ENCODE results near the gene AOPEP. TPM values are rescaled to one million over a fixed set of nuclear protein-coding genes. Genes with fewer than 3 reads are reported as not detected.
A peak's percentile ranks its signal among the peaks of the same experiment; 100 is the strongest.

The AOPEP gene
- total and polyA plus RNA-seq, 2 of the 13 experiments (the other 11 are each of a cell fraction or from before 2014, with no cell fraction given): 22.2 to 41.6 TPM

DNA sequence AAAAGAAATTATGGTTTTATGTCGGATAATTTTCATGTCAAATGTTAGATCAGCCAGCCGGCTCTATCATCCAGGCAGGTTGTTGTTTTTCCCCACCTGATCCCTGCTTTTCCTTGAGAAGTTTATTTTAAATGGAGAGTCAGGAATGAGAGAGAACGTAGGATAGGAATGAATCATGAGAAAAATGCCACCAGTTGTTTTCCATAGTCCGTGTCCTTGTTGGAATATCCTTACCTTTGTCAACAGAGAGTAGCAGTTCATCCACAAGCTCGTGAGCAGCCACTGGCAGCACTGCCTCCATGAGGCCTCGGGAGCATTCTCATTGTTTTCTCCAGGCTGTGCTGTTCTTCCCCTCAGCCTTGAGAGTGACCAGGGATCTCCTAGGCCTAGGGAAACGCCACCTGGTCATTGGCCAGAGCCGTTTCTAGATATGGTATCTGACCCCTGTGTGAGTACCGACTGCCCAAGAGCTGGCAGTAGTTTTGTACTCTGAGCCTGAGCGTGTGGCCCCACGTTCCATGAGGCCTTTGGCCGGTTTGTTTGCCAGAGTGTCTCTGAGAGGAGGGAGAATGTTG is 297.7 kb downstream of the AOPEP start (continued):
- TF ChIP-seq NCOA1 (CRISPR knock-in tag; IDR thresholded peaks at IDR 0.05) (no peak), ZNF296 (CRISPR knock-in tag; conservative IDR thresholded peaks at IDR 0.05) (no peak), SIX1 (CRISPR knock-in tag; IDR thresholded peaks at IDR 0.05; ENCODE audit: borderline replicate concordance) (peak; percentile 43; the same call in 1 of the 2 replicates), FLYWCH1 (CRISPR knock-in tag; IDR thresholded peaks at IDR 0.05) (no peak), NKX3-1 (CRISPR knock-in tag; IDR thresholded peaks at IDR 0.05) (no peak), ZC3H4 (CRISPR knock-in tag; IDR thresholded peaks at IDR 0.05; ENCODE audit: borderline replicate concordance) (no peak), SP1 (IDR thresholded peaks at IDR 0.05) (no peak), SP1 (CRISPR knock-in tag; IDR thresholded peaks at IDR 0.05) (no peak), ZNF768 (CRISPR knock-in tag; IDR thresholded peaks at IDR 0.05) (no peak), TCF7L2 (IDR thresholded peaks at IDR 0.05; ENCODE audit: low read depth, low read length) (no peak), ZNF605 (CRISPR knock-in tag; IDR thresholded peaks at IDR 0.05) (peak; percentile 54; the same call in 1 of the 2 replicates), ZNF441 (CRISPR knock-in tag; IDR thresholded peaks at IDR 0.05; ENCODE audit: borderline replicate concordance) (0 out of 2 replicates have a peak, but pooled peaks have one; percentile 43), HMG20B (CRISPR knock-in tag; conservative IDR thresholded peaks at IDR 0.05) (0 out of 2 replicates have a peak, but pooled peaks have one; percentile 26), ZSCAN9 (CRISPR knock-in tag; IDR thresholded peaks at IDR 0.05; ENCODE audit: borderline replicate concordance) (no peak), ARNT2 (CRISPR knock-in tag; IDR thresholded peaks at IDR 0.05; ENCODE audit: low read depth) (no peak), CHD2 (IDR thresholded peaks at IDR 0.05; ENCODE audit: low read depth, low read length) (no peak), RORA (CRISPR knock-in tag; IDR thresholded peaks at IDR 0.05) (no peak), TGIF2 (CRISPR knock-in tag; IDR thresholded peaks at IDR 0.05) (no peak), ARNT (IDR thresholded peaks at IDR 0.05) (no peak), ZNF619 (CRISPR knock-in tag; IDR thresholded peaks at IDR 0.05) (no peak), KMT2A (CRISPR knock-in tag; IDR thresholded peaks at IDR 0.05) (peak; percentile 63; the same call in 1 of the 2 replicates), ZNF562 (CRISPR knock-in tag; IDR thresholded peaks at IDR 0.05; ENCODE audit: borderline replicate concordance) (no peak), ZNF713 (CRISPR knock-in tag; IDR thresholded peaks at IDR 0.05) (no peak)
- TF ChIP-seq, protein P1, sequence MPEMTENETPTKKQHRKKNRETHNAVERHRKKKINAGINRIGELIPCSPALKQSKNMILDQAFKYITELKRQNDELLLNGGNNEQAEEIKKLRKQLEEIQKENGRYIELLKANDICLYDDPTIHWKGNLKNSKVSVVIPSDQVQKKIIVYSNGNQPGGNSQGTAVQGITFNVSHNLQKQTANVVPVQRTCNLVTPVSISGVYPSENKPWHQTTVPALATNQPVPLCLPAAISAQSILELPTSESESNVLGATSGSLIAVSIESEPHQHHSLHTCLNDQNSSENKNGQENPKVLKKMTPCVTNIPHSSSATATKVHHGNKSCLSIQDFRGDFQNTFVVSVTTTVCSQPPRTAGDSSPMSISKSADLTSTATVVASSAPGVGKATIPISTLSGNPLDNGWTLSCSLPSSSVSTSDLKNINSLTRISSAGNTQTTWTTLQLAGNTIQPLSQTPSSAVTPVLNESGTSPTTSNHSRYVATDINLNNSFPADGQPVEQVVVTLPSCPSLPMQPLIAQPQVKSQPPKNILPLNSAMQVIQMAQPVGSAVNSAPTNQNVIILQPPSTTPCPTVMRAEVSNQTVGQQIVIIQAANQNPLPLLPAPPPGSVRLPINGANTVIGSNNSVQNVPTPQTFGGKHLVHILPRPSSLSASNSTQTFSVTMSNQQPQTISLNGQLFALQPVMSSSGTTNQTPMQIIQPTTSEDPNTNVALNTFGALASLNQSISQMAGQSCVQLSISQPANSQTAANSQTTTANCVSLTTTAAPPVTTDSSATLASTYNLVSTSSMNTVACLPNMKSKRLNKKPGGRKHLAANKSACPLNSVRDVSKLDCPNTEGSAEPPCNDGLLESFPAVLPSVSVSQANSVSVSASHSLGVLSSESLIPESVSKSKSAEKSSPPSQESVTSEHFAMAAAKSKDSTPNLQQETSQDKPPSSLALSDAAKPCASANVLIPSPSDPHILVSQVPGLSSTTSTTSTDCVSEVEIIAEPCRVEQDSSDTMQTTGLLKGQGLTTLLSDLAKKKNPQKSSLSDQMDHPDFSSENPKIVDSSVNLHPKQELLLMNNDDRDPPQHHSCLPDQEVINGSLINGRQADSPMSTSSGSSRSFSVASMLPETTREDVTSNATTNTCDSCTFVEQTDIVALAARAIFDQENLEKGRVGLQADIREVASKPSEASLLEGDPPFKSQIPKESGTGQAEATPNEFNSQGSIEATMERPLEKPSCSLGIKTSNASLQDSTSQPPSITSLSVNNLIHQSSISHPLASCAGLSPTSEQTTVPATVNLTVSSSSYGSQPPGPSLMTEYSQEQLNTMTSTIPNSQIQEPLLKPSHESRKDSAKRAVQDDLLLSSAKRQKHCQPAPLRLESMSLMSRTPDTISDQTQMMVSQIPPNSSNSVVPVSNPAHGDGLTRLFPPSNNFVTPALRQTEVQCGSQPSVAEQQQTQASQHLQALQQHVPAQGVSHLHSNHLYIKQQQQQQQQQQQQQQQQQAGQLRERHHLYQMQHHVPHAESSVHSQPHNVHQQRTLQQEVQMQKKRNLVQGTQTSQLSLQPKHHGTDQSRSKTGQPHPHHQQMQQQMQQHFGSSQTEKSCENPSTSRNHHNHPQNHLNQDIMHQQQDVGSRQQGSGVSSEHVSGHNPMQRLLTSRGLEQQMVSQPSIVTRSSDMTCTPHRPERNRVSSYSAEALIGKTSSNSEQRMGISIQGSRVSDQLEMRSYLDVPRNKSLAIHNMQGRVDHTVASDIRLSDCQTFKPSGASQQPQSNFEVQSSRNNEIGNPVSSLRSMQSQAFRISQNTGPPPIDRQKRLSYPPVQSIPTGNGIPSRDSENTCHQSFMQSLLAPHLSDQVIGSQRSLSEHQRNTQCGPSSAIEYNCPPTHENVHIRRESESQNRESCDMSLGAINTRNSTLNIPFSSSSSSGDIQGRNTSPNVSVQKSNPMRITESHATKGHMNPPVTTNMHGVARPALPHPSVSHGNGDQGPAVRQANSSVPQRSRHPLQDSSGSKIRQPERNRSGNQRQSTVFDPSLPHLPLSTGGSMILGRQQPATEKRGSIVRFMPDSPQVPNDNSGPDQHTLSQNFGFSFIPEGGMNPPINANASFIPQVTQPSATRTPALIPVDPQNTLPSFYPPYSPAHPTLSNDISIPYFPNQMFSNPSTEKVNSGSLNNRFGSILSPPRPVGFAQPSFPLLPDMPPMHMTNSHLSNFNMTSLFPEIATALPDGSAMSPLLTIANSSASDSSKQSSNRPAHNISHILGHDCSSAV (CRISPR knock-in tag; IDR thresholded peaks at IDR 0.05; ENCODE audit: borderline replicate concordance): no peak
- TF ChIP-seq, protein P2, sequence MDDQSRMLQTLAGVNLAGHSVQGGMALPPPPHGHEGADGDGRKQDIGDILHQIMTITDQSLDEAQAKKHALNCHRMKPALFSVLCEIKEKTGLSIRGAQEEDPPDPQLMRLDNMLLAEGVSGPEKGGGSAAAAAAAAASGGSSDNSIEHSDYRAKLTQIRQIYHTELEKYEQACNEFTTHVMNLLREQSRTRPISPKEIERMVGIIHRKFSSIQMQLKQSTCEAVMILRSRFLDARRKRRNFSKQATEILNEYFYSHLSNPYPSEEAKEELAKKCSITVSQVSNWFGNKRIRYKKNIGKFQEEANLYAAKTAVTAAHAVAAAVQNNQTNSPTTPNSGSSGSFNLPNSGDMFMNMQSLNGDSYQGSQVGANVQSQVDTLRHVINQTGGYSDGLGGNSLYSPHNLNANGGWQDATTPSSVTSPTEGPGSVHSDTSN (CRISPR knock-in tag; IDR thresholded peaks at IDR 0.05; ENCODE audit: borderline replicate concordance): no peak
